ENCODE data around the gene PADI1.

DNA sequence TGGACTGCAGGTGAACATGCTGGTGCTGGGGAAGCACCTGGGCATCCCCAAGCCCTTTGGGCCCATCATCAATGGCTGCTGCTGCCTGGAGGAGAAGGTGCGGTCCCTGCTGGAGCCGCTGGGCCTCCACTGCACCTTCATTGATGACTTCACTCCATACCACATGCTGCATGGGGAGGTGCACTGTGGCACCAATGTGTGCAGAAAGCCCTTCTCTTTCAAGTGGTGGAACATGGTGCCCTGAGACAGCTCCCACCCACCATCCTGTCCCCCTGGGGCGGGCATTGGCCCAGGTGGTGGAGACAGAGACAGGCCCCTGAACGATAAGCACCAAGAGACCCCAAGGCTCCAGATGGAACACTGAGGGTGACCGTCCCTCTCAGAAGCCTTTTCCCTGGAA is 77.9 kb downstream of the PADI1 start:
- TF ChIP-seq TOX (CRISPR knock-in tag; IDR thresholded peaks at IDR 0.05; ENCODE audit: borderline replicate concordance) (no peak), ZNF8 (CRISPR knock-in tag; IDR thresholded peaks at IDR 0.05) (no peak), ARNTL (CRISPR knock-in tag; IDR thresholded peaks at IDR 0.05; ENCODE audit: borderline replicate concordance, low read depth) (no peak)
- TF ChIP-seq, protein P1, sequence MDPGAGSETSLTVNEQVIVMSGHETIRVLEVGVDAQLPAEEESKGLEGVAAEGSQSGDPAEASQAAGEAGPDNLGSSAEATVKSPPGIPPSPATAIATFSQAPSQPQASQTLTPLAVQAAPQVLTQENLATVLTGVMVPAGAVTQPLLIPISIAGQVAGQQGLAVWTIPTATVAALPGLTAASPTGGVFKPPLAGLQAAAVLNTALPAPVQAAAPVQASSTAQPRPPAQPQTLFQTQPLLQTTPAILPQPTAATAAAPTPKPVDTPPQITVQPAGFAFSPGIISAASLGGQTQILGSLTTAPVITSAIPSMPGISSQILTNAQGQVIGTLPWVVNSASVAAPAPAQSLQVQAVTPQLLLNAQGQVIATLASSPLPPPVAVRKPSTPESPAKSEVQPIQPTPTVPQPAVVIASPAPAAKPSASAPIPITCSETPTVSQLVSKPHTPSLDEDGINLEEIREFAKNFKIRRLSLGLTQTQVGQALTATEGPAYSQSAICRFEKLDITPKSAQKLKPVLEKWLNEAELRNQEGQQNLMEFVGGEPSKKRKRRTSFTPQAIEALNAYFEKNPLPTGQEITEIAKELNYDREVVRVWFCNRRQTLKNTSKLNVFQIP (CRISPR knock-in tag; IDR thresholded peaks at IDR 0.05; ENCODE audit: borderline replicate concordance, low read depth): no peak

All from SK-N-SH treated with all-trans-retinoic acid at 6 μM for 48 hours (cell line).